ENCODE measurements around the gene SPNS3.

The SPNS3 gene

GRCh38 chr17:4463818-4464476 lies 30.2 kb downstream of the SPNS3 start (continued):
- TF ChIP-seq ATF2 (tag by site-specific recombination; IDR thresholded peaks at IDR 0.05; ENCODE audit: low read depth), result no peak
- no peak for TF ChIP-seq CTCF (tag by site-specific recombination; IDR thresholded peaks at IDR 0.05)
- no peak for TF ChIP-seq REPIN1 (tag by site-specific recombination; IDR thresholded peaks at IDR 0.05; ENCODE audit: low read depth)
- TF ChIP-seq AEBP2 (tag by site-specific recombination; IDR thresholded peaks at IDR 0.05; ENCODE audit: borderline replicate concordance), result no peak

- Histone ChIP-seq H3K4me3 (ENCODE audit: low read depth, low read length) (no peak overlapping the region), H3K9me3 (ENCODE audit: control insufficient read depth, insufficient read depth, low read depth, low read length) (no peaks in the 10 kb centered on the region), H3K27ac (ENCODE audit: extremely low read depth, low read depth, low read length) (no peak overlapping the region), H3K36me3 (ENCODE audit: control insufficient read depth in 2 of 2, insufficient read depth in 1 of 2, low read length in 2 of 2) (no peaks in the 10 kb centered on the region), H3K4me1 (ENCODE audit: control insufficient read depth, insufficient read depth, low read length) (no peaks in the 10 kb centered on the region)
- ChIA-PET POLR2A (no interaction called here), CTCF (no interaction called here)
- TF ChIP-seq ZNF560 (tag by site-specific recombination; IDR thresholded peaks at IDR 0.05; ENCODE audit: borderline replicate concordance) (no peak), SP7 (tag by site-specific recombination; IDR thresholded peaks at IDR 0.05) (no peak), PRDM6 (tag by site-specific recombination; IDR thresholded peaks at IDR 0.05) (no peak), ZNF311 (tag by site-specific recombination; IDR thresholded peaks at IDR 0.05; ENCODE audit: borderline replicate concordance) (no peak), ZNF548 (tag by site-specific recombination; IDR thresholded peaks at IDR 0.05) (no peak), PRDM10 (tag by site-specific recombination; IDR thresholded peaks at IDR 0.05) (no peak), ZFP3 (tag by site-specific recombination; IDR thresholded peaks at IDR 0.05; ENCODE audit: low read depth) (no peak), MEIS1 (CRISPR knock-in tag; IDR thresholded peaks at IDR 0.05; ENCODE audit: borderline replicate concordance) (no peak), GLIS1 (tag by site-specific recombination; IDR thresholded peaks at IDR 0.05) (no peak), PBX3 (CRISPR knock-in tag; IDR thresholded peaks at IDR 0.05) (no peak), ZNF707 (tag by site-specific recombination; IDR thresholded peaks at IDR 0.05) (no peak)
These were observed 32.0 kb downstream of the SPNS3 start for GRCh38 chr17:4465786-4466185.

Measured in HEK293 (cell line).